Neural crest cell (in vitro differentiated cells): Measurements from ENCODE around the gene ADGRG7. TPM values are rescaled to one million over a fixed set of nuclear protein-coding genes. Genes with fewer than 3 reads are reported as not detected.
"Not testable (repeated sequence)": the region's sequence is repeated elsewhere in the genome, so short reads cannot be mapped to it uniquely, and the experiment has no call there.

Source experiments
- DNase-seq: peaks from one replicate; pipeline ENCODE4 v3.0.0; 2021; ENCODE audit warnings: low read depth, mixed read lengths, low spot score
- H3K27ac Mint-ChIP-seq: one replicate; pipeline ENCODE4 v1.8.0; 2021; ENCODE audit warnings: mild to moderate bottlenecking, mixed read lengths; ENCODE audit not compliant: unreplicated experiment
- H3K27me3 Mint-ChIP-seq: 2 replicates; pipeline ENCODE4 v1.8.0; 2021; ENCODE audit warnings: low read depth, mild to moderate bottlenecking, mixed read lengths
- H3K36me3 Mint-ChIP-seq: 2 replicates; pipeline ENCODE4 v1.8.0; 2021; ENCODE audit warnings: low read depth, mild to moderate bottlenecking, mixed read lengths
- H3K4me1 Mint-ChIP-seq: 2 replicates; pipeline ENCODE4 v1.8.0; 2021; ENCODE audit warnings: mixed read lengths
- H3K4me3 Mint-ChIP-seq: one replicate; pipeline ENCODE4 v1.8.0; 2021; ENCODE audit warnings: mild to moderate bottlenecking, mixed read lengths
- H3K9me3 Mint-ChIP-seq: 2 replicates; pipeline ENCODE4 v1.8.0; 2021; ENCODE audit warnings: mixed read lengths
- total RNA-seq: library from RNA; stranded (reverse); gene quantifications from 2 replicates; pipeline ENCODE4 v1.2.1, GENCODE V29; 2021
- TF ChIP-seq, protein P1 (sequence below): fragments of 200-600 bp; sonication (generic); conservative IDR thresholded peaks from 2 replicates; pipeline ENCODE4 v1.5.0; 2021; ENCODE audit warnings: antibody characterized with exemption, mild to moderate bottlenecking

The ADGRG7 gene
- total RNA-seq, 1 donor from 2014 or later, result not detected

DNA sequence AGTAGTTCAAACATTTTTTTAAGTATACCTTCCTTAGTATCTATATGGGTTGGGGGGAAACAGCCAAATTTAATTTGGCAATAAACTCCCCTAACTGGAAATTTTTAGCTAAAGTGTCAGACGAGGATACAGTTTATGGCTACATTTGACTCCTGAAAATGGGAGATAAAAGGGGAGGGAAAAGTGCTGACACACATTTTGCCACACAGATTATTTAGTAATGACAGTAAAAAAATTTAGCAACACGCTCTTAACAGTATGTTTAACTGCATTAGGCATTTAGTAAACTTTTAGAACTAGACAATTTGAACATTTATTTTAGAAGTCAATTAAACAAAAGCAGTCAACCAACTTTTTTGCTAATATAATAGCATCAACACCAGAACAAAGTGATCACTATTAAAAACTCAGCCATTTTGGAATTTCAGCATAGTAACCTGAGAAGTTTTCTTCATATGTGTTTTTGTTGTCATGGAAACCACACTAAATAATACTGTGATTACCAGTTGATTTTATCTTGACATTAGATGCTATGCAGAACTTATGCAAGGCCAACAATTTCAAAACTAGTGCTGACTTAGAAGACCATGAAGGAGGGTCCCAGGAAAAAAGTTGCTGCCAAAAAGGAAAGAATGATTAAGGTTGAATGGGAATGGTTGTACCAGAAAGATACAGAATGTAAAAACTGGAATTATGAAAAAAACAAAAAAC, 52.9 kb downstream of the ADGRG7 start:
- Mint-ChIP-seq H3K27ac (no peak overlapping the region), H3K4me1 (no peaks in the 10 kb centered on the region), H3K36me3 (no peaks in the 10 kb centered on the region), H3K4me3 (no peak overlapping the region), H3K9me3 (no peaks in the 10 kb centered on the region), H3K27me3 (peaks cover 3% of the 10 kb centered on the region)
- TF ChIP-seq, protein P1, sequence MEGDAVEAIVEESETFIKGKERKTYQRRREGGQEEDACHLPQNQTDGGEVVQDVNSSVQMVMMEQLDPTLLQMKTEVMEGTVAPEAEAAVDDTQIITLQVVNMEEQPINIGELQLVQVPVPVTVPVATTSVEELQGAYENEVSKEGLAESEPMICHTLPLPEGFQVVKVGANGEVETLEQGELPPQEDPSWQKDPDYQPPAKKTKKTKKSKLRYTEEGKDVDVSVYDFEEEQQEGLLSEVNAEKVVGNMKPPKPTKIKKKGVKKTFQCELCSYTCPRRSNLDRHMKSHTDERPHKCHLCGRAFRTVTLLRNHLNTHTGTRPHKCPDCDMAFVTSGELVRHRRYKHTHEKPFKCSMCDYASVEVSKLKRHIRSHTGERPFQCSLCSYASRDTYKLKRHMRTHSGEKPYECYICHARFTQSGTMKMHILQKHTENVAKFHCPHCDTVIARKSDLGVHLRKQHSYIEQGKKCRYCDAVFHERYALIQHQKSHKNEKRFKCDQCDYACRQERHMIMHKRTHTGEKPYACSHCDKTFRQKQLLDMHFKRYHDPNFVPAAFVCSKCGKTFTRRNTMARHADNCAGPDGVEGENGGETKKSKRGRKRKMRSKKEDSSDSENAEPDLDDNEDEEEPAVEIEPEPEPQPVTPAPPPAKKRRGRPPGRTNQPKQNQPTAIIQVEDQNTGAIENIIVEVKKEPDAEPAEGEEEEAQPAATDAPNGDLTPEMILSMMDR, result no peak
- DNase-seq, result no peak

DNA sequence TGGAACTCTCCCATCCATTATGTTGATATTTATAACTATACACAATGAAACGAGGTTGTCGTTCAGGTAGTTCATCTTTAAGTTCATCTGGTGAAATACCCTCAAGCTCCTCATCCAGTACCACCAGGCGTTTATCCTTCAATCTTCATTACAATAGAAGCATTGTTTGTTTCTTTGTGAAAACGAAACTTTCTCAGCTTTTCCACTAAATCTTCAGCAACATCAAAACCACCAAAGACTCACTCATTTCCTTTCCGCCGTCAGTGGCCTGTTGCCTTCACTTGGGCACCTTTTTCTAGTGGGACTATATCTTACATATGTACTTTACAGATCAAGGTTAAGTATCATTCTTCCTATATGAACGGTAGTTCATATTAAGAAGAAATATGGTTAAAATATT, 55.8 kb downstream of the ADGRG7 start:
- Mint-ChIP-seq H3K27ac (no peak overlapping the region), H3K9me3 (peaks cover 3% of the 10 kb centered on the region), H3K4me1 (no peaks in the 10 kb centered on the region), H3K27me3 (peaks cover 3% of the 10 kb centered on the region), H3K4me3 (no peak overlapping the region), H3K36me3 (no peaks in the 10 kb centered on the region)
- TF ChIP-seq, protein P1, result no peak
- no peak for DNase-seq

DNA sequence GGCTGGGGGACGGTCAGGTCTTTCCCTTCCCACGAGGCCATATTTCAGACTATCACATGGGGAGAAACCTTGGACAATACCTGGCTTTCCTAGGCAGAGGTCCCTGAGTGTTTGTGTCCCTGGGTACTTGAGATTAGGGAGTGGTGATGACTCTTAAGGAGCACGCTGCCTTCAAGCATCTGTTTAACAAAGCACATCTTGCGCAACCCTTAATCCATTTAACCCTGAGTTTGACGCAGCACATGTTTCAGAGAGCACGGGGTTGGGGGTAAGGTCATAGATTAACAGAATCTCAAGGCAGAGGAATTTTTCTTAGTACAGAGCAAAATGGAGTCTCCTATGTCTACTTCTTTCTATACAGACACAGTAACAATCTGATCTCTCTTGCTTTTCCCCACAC, 57.3 kb downstream of the ADGRG7 start:
- not testable (repeated sequence) for H3K4me1 Mint-ChIP-seq, H3K27ac Mint-ChIP-seq, H3K36me3 Mint-ChIP-seq, H3K4me3 Mint-ChIP-seq, H3K27me3 Mint-ChIP-seq, DNase-seq
- H3K9me3 Mint-ChIP-seq, result peaks cover 10% of the 10 kb centered on the region

DNA sequence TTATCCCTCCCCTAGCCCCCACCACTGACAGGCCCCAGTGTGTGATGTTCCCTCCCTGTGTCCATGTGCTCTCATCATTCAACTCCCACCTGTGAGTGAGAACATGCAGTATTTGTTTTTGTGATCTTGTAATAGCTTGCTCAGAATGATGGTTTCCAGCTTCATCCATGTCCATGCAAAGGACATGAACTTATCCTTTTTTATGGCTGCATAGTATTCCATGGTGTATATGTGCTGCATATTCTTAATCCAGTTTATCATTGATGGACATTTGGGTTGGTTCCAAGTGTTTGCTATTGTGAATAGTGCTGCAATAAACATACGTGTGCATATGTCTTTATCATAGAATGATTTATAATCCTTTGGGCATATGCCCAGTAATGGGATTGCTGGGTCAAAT, 57.9 kb downstream of the ADGRG7 start:
- H3K36me3 Mint-ChIP-seq, H3K27ac Mint-ChIP-seq, H3K27me3 Mint-ChIP-seq, H3K4me1 Mint-ChIP-seq, H3K4me3 Mint-ChIP-seq, DNase-seq: not testable (repeated sequence)
- H3K9me3 Mint-ChIP-seq, result peaks cover 10% of the 10 kb centered on the region

DNA sequence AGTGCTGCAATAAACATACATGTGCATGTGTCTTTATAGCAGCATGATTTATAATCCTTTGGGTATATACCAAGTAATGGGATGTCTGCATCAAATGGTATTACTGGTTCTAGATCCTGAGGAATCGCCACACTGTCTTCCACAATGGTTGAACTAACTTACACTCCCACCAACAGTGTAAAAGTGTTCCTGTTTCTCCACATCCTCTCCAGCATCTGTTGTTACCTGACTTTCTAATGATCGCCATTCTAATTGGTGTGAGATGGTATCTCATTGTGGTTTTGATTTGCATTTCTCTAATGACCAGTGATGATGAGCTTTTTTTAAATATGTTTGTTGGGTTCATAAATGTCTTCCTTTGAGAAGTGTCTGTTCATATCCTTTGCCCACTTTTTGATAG, 61.6 kb downstream of the ADGRG7 start:
- not testable (repeated sequence) for H3K27ac Mint-ChIP-seq, DNase-seq, H3K4me1 Mint-ChIP-seq, H3K36me3 Mint-ChIP-seq, H3K4me3 Mint-ChIP-seq
- peaks cover 26% of the 10 kb centered on the region for H3K27me3 Mint-ChIP-seq
- H3K9me3 Mint-ChIP-seq, result peaks cover 15% of the 10 kb centered on the region

DNA sequence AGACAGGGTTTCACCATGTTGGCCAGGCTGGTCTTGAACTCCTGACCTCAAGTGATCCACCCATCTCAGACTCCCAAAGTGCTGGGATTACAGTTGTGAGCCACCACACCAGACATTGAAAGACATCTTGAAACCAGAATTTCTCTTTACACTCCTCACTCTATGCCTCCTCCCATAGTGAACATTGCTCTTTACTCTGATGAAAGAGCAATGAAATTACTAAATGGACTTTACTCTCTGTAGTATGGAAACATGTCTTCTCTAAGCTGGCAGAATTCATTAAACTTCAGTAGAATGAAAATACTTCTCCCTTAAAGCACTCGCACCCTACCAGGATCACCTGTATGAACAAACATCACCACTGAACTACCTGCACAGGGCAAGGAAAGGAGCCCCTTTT, 72.1 kb downstream of the ADGRG7 start:
- Mint-ChIP-seq H3K27ac (no peak overlapping the region), H3K4me3 (no peak overlapping the region), H3K4me1 (no peaks in the 10 kb centered on the region), H3K9me3 (no peaks in the 10 kb centered on the region), H3K27me3 (peaks cover 6% of the 10 kb centered on the region), H3K36me3 (no peaks in the 10 kb centered on the region)
- no peak for DNase-seq
- TF ChIP-seq, protein P1, result no peak

DNA sequence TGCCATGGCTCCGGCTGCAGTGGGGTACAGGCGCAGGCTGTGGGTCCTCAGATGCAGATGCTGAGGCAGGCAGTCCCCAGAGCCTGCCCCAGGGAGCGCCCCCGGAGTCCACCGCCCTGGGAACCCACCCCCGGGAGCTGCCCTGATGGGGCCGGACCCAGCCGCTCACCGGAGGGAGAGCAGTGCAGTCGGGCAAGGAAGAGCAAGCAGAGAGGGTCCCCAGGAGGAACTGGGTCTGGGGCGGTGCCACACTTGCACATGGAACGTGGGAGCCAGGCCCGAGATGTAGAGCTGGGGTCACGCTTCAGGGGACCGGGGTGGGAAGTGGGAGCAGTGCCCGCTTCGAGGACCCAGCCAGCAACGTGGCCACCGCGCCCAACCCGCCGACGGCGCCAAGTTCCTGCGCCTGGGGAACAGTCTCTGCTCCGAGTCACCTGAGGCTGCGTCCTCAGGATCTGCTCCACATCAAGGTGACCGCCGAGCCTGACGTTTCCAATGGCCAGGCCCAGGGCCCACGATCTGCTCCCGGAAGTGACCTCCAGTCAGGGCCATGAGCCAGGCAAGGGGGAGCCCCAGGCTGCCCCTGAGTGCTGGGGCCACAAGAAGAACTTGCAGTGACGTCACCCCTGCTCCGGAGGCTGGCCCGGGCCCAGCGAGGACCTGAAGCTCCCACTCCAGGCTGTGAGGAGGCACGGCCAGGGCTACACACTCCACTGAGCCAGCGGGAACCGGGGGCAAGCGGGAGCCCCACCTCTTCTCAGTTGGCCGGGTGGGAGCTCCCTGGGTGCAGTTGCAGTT, 72.9 kb downstream of the ADGRG7 start:
- H3K4me3 Mint-ChIP-seq, result no peak overlapping the region
- TF ChIP-seq, protein P1, result no peak
- no peaks in the 10 kb centered on the region for H3K4me1 Mint-ChIP-seq
- no peak overlapping the region for H3K27ac Mint-ChIP-seq
- H3K36me3 Mint-ChIP-seq, result no peaks in the 10 kb centered on the region
- DNase-seq, result no peak
- peaks cover 6% of the 10 kb centered on the region for H3K27me3 Mint-ChIP-seq
- no peaks in the 10 kb centered on the region for H3K9me3 Mint-ChIP-seq
